ENCODE results near the gene MACROD2. TPM values are rescaled to one million over a fixed set of nuclear protein-coding genes. Genes with fewer than 3 reads are reported as not detected.

Gene MACROD2
- total RNA-seq, 1 experiment from 2014 or later, result 1.6 TPM

- H3K36me3 Mint-ChIP-seq (ENCODE audit: insufficient read depth in 1 of 3, low read depth in 3 of 3), result peaks cover 0 to 5% (median 4%) of the 10 kb centered on the region in 3 experiments; a peak in 3 of 7 replicates
- H3K4me1 Mint-ChIP-seq, result peaks cover 55 to 59% of the 10 kb centered on the region in 2 experiments
Observed at GRCh38 chr20:14709439-14709838, 714.1 kb downstream of the MACROD2 start.

More at GRCh38 chr20:14709439-14709838, 714.1 kb downstream of the MACROD2 start:
- H2BK5ac ChIP-seq (ENCODE audit: insufficient read length, low read length), result no peak overlapping the region
- H3K56ac ChIP-seq (ENCODE audit: insufficient read length, low read depth, low read length), result no peak overlapping the region
- H3K9me3 ChIP-seq (ENCODE audit: control insufficient read depth, low read depth, low read length), result no peaks in the 10 kb centered on the region
- H3K23ac ChIP-seq (ENCODE audit: insufficient read length, low read depth, low read length), result no peak overlapping the region
- no peak overlapping the region for H3K4me2 ChIP-seq (ENCODE audit: insufficient read depth, insufficient read length, low read length)
- peaks cover 4% of the 10 kb centered on the region; the same call in 1 of the 2 replicates for H3K4me1 ChIP-seq (ENCODE audit: insufficient read depth, low read length)
- Mint-ChIP-seq H3K9me3 (peaks cover 0 to 2% of the 10 kb centered on the region in 2 experiments; a peak in 1 of 5 replicates), H3K27ac (no peak overlapping the region), H3K4me3 (no peak overlapping the region), H3K27me3 (ENCODE audit: low read depth) (no peaks in the 10 kb centered on the region)
- H4K5ac ChIP-seq (ENCODE audit: insufficient read length, low read depth, low read length), result no peak overlapping the region
- H3K23me2 ChIP-seq (ENCODE audit: insufficient read length, low read depth, low read length, poor library complexity, severe bottlenecking), result no peaks in the 10 kb centered on the region
- no peak overlapping the region for H3K14ac ChIP-seq (ENCODE audit: insufficient read depth, low read length)
- H3K18ac ChIP-seq (ENCODE audit: insufficient read length, low read depth, low read length), result no peak overlapping the region
- H2AK5ac ChIP-seq (ENCODE audit: insufficient read length, low read length), result no peak overlapping the region
- H4K91ac ChIP-seq (ENCODE audit: insufficient read length, low read depth, low read length), result no peak overlapping the region
- no peak overlapping the region for H3T11ph ChIP-seq (ENCODE audit: low read length)
- H2AFZ ChIP-seq (ENCODE audit: low read length), result no peak overlapping the region
- H3K27ac ChIP-seq (ENCODE audit: insufficient read length, low read depth, low read length), result no peak overlapping the region
- no peak overlapping the region for H2BK15ac ChIP-seq (ENCODE audit: low read depth, low read length)
- H2BK12ac ChIP-seq (ENCODE audit: insufficient read length, low read depth, low read length), result no peak overlapping the region
- no peak for DNase-seq
- no peaks in the 10 kb centered on the region for H3K79me1 ChIP-seq (ENCODE audit: insufficient read depth, low read depth, low read length, poor library complexity, severe bottlenecking)
- no peaks in the 10 kb centered on the region for H3K27me3 ChIP-seq (ENCODE audit: insufficient read depth, low read length)
- WGBS (ENCODE audit: extremely low coverage, insufficient read length, low lambda C conversion rate), result no CpG with 5 or more reads among the region's 2 CpGs
- no peaks in the 10 kb centered on the region for H3K79me2 ChIP-seq (ENCODE audit: insufficient read depth, low read length)
- H3K4ac ChIP-seq (ENCODE audit: low read depth, low read length), result no peak overlapping the region
- no peak for TF ChIP-seq CTCF (conservative IDR thresholded peaks at IDR 0.05)
- H3K9ac ChIP-seq (ENCODE audit: extremely low read depth, insufficient read length, low read length), result no peak overlapping the region
- no peak overlapping the region for H4K8ac ChIP-seq (replicated peaks; ENCODE audit: insufficient read length, low read depth, low read length)
- H4K20me1 ChIP-seq (ENCODE audit: control insufficient read depth, insufficient read depth, insufficient read length), result no peaks in the 10 kb centered on the region
- no peak overlapping the region for H2BK120ac ChIP-seq (ENCODE audit: low read depth, low read length, poor library complexity, severe bottlenecking)
- no peak overlapping the region for H2BK20ac ChIP-seq (ENCODE audit: low read depth, low read length, poor library complexity, severe bottlenecking)

Data from H9 (cell line).